Ovary (tissue), 9 donors: Measurements from ENCODE around the gene TRPM3. TPM values are rescaled to one million over a fixed set of nuclear protein-coding genes. Genes with fewer than 3 reads are reported as not detected.

ENCODE experiments used
- DNase-seq, 5 donors: peaks; one replicate each; pipeline ENCODE4 v3.0.0-alpha.2; 2019 to 2020
- H3K27ac ChIP-seq, 2 donors: fragments of 200-600 bp; one replicate each; pipeline versions ENCODE4 v1.5.1 to v1.8.0; 2019 to 2022
- H3K27me3 ChIP-seq: fragments of 200-600 bp; one replicate; pipeline ENCODE4 v1.8.0; 2022
- H3K36me3 ChIP-seq: fragments of 200-600 bp; sonication (generic); one replicate; pipeline ENCODE4 v1.5.1; 2019
- H3K4me1 ChIP-seq: one replicate; pipeline ENCODE4 v1.8.1; 2013; ENCODE audit warnings: mild to moderate bottlenecking, moderate library complexity; ENCODE audit not compliant: insufficient read depth
- H3K4me3 ChIP-seq: fragments of 200-600 bp; sonication (generic); one replicate; pipeline ENCODE4 v1.5.1; 2017
- H3K9me3 ChIP-seq, 2 donors: fragments of 200-600 bp in 1 of 2; sonication (generic) in 1 of 2; one replicate each; pipeline versions ENCODE4 v1.5.1 to v1.8.1; 2013 to 2019; ENCODE audit warnings: mild to moderate bottlenecking in 1 of 2, moderate library complexity in 1 of 2
- EP300 ChIP-seq: sonication (generic); formaldehyde crosslinking; IDR thresholded peaks from one replicate; pipeline ENCODE4 v1.6.1; 2017; ENCODE audit warnings: antibody characterized with exemption
- POLR2A ChIP-seq: fragments of 450-650 bp; IDR thresholded peaks from one replicate; pipeline ENCODE4 v1.6.1; 2017; ENCODE audit warnings: antibody characterized with exemption, mild to moderate bottlenecking, moderate library complexity
- WGBS, 3 donors: extraction: QIAGEN DNeasy Blood & Tissue Kit in 1 of 3; methylation state at CpG; one replicate each; pipeline versions ENCODE4 v1.1.5 to v1.1.7; 2013 to 2017; 5-methylcytosine and 5-hydroxymethylcytosine counted together
- intact Hi-C, 4 donors: fragments of 100-400 bp; cut with DNase I; formaldehyde crosslinking; loops; one replicate each; pipeline versions ENCODE4 v1.11.0 to v1.15.1; 2022 to 2023
- polyA plus RNA-seq, 2 donors: library from polyadenylated mRNA; stranded (reverse); fragments of 200-250 nt in 1 of 2; fragments of 350-450 nt in 1 of 2; fragmentation: Illumina TruSeq in 1 of 2; extraction: RNeasy Lipid Tissue Mini Kit (QIAGEN cat#74804) in 1 of 2; gene quantifications; one replicate each; pipeline ENCODE4 v1.2.3, GENCODE V29; 2013 to 2014
- total RNA-seq, 7 donors: library from RNA; depleted of rRNA in 2 of 7; stranded (reverse); fragments of >200 nt in 2 of 7; fragmentation: NEBNext Ultra II Directional in 3 of 7; extraction: Animal tissue kit (Norgen Biotek cat#: 25700) in 3 of 7; gene quantifications; one replicate each; pipeline versions ENCODE4 v1.1.0 to v1.2.4, GENCODE V29; 2016 to 2023
- TF ChIP-seq, protein P1 (sequence below), 3 donors: fragments of 450-650 bp in 2 of 3; fragments of 200-600 bp in 1 of 3; IDR thresholded peaks; one replicate each; pipeline versions ENCODE4 v1.5.1 to v1.8.0; 2016 to 2022; ENCODE audit warnings: antibody characterized with exemption in 3 of 3, mild to moderate bottlenecking in 1 of 3
- donor health status: DM: no; HTN: no; CAD: no; lungs with moderate emphysema.
- donor health status: DM: no; HTN: no; CAD: no.
- donor health status: Bipolar disorder and iron deficiency.
- donor health status: DM: yes; HTN: yes; CAD: no.
- donor health status: DM: no; HTN: no; CAD: no.
- donor health status: DM: yes; HTN: yes; CAD: no.

Gene TRPM3
- total and polyA plus RNA-seq, 9 donors, result 0.80 to 18.5 (median 4.6) TPM

DNA sequence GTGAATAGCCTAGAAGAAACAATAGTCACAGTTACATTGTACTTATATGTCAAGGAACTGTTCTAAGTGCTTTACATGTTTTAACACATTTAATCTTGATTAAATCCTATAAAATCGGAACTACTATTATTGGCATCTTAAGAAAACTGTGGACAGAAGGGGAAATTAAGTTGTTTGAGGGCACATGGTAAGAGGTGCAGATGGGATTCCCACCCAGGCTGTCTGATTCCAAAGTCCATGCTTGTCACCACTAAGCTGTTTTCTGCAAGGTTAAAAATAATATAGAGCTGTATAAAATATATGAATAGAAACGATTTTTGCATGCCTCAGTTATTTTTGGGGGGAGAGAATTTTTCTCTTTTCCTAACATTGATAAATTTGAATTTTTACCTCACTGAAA, 512.4 kb downstream of the TRPM3 start:
- Histone ChIP-seq H3K27me3 (no peaks in the 10 kb centered on the region), H3K4me3 (no peak overlapping the region), H3K27ac (no peak overlapping the region), H3K36me3 (no peaks in the 10 kb centered on the region), H3K4me1 (no peaks in the 10 kb centered on the region), H3K9me3 (no peaks in the 10 kb centered on the region)
- TF ChIP-seq POLR2A, result no peak
- TF ChIP-seq, protein P1, sequence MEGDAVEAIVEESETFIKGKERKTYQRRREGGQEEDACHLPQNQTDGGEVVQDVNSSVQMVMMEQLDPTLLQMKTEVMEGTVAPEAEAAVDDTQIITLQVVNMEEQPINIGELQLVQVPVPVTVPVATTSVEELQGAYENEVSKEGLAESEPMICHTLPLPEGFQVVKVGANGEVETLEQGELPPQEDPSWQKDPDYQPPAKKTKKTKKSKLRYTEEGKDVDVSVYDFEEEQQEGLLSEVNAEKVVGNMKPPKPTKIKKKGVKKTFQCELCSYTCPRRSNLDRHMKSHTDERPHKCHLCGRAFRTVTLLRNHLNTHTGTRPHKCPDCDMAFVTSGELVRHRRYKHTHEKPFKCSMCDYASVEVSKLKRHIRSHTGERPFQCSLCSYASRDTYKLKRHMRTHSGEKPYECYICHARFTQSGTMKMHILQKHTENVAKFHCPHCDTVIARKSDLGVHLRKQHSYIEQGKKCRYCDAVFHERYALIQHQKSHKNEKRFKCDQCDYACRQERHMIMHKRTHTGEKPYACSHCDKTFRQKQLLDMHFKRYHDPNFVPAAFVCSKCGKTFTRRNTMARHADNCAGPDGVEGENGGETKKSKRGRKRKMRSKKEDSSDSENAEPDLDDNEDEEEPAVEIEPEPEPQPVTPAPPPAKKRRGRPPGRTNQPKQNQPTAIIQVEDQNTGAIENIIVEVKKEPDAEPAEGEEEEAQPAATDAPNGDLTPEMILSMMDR (IDR thresholded peaks at IDR 0.05), result no peak
- no peak for TF ChIP-seq EP300
- DNase-seq, result no peak
- 71 to 81% (median 76%) methylated on average over 2 of the region's 2 CpGs for WGBS, 3 donors
- intact Hi-C loops, result loop anchor here in 3 of 4 donors (10.0 kb wide), 4 partner anchors 254 to 1564 kb away; no protein-coding TSS in a partner anchor

DNA sequence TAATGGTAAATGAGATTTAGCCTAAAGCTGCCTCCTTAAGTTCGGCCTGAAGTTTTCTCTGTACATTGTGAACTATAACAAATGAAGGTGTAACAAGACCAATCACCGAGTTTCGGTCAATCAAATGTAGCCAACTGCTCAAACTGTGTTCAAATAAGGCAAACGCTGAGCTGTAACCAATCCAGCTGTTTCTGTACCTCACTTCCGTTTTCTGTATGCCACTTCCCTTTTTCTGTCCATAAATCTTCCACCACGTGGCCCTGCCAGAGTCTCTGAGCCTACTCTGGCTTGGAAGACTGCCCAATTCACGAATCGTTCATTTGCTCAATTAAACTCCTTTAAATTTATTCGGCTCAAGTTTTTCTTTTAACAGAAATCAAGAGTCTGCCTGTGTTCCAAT, 513.5 kb downstream of the TRPM3 start:
- no peaks in the 10 kb centered on the region for H3K9me3 ChIP-seq
- WGBS, 3 donors, result 61 to 71% (median 69%) methylated on average over 9 of the region's 9 CpGs
- TF ChIP-seq, protein P1 (IDR thresholded peaks at IDR 0.05), result no peak
- TF ChIP-seq EP300 (no peak), POLR2A (no peak)
- H3K27ac ChIP-seq, result no peak overlapping the region
- intact Hi-C loops, result loop anchor here in 3 of 4 donors (10.0 kb wide), 4 partner anchors 253 to 1563 kb away; no protein-coding TSS in a partner anchor
- H3K27me3 ChIP-seq, result no peaks in the 10 kb centered on the region
- no peak for DNase-seq
- no peak overlapping the region for H3K4me3 ChIP-seq
- no peaks in the 10 kb centered on the region for H3K36me3 ChIP-seq
- H3K4me1 ChIP-seq, result no peaks in the 10 kb centered on the region

DNA sequence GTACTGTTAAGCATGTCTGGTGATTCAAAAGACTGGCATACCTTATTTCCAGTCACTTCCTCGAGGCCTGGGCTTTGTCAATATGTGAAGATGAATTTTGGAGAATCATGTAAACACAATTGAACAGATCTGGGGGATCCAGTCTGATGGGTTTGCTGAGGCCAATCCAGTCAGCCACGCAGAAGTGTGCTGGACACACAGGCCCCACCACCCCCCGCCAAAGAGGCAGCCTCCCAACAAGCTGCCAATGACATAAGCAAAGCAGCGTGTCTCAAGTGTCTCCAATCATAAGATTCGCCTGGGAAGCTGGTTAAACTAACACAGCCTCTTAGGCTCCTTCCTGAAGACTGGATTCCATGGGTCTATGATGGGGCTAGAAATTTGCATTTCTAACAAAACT, 514.1 kb downstream of the TRPM3 start:
- WGBS, 3 donors, result 93 to 97% (median 96%) methylated on average over 5 of the region's 5 CpGs
- intact Hi-C loops, result loop anchor here in 3 of 4 donors (10.0 kb wide), 4 partner anchors 253 to 1563 kb away; no protein-coding TSS in a partner anchor
- Histone ChIP-seq H3K27me3 (no peaks in the 10 kb centered on the region), H3K36me3 (no peaks in the 10 kb centered on the region), H3K4me3 (no peak overlapping the region), H3K9me3 (no peaks in the 10 kb centered on the region), H3K27ac (no peak overlapping the region), H3K4me1 (peaks cover 1% of the 10 kb centered on the region)
- TF ChIP-seq, protein P1 (IDR thresholded peaks at IDR 0.05), result no peak
- no peak for TF ChIP-seq EP300
- no peak for TF ChIP-seq POLR2A
- no peak for DNase-seq

DNA sequence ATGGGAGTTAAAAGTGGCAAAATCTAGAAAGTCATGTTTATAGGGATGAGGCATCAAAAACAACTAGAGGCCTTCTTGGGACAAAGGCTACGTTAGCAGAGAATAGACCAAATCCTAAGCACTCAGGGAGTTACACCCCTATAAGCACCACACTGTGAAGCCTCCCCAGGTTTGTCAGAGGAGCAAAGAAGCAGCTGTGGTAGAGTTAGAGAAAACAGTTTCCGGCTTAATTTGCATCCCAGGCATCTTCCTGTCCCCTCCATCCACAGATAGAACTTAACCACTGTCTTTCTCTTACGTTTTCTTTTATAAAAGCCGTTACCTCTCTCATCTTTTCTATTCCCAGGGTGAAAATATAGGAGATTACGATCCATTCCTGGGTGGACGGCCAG, 518.4 kb downstream of the TRPM3 start:
- TF ChIP-seq, protein P1 (IDR thresholded peaks at IDR 0.05), result no peak
- TF ChIP-seq POLR2A (no peak), EP300 (no peak)
- Histone ChIP-seq H3K27me3 (no peaks in the 10 kb centered on the region), H3K9me3 (no peaks in the 10 kb centered on the region), H3K27ac (no peak overlapping the region), H3K4me3 (no peak overlapping the region), H3K4me1 (peaks cover 11% of the 10 kb centered on the region), H3K36me3 (no peaks in the 10 kb centered on the region)
- WGBS, 3 donors, result 86 to 89% (median 88%) methylated on average over 6 of the region's 6 CpGs
- intact Hi-C loops, result loop anchor here in 3 of 4 donors (5.0 to 10.0 kb wide), 5 partner anchors 248 to 1558 kb away; no protein-coding TSS in a partner anchor
- no peak for DNase-seq
